Thoracic aorta (tissue), 2 donors: ENCODE measurements around the gene HEPACAM. TPM values are rescaled to one million over a fixed set of nuclear protein-coding genes. Genes with fewer than 3 reads are reported as not detected.

Source experiments
- ATAC-seq: fragments of 150-250 bp; one replicate; pipeline ENCODE4 v1.8.0; 2017; ENCODE audit warnings: low read depth; ENCODE audit not compliant: insufficient number of reproducible peaks, low FRiP score
- DNase-seq: peaks from one replicate; pipeline ENCODE4 v3.0.0-alpha.2; 2020; ENCODE audit warnings: low spot score
- H3K27ac ChIP-seq, 2 donors: fragments of 200-600 bp; sonication (generic); 1 replicate in 1 of 2; 2 replicates in 1 of 2; pipeline ENCODE4 v1.5.1; 2016; ENCODE audit warnings: mild to moderate bottlenecking in 2 of 2, moderate library complexity in 2 of 2
- H3K27me3 ChIP-seq: fragments of 200-600 bp; sonication (generic); replicated peaks from 2 replicates; pipeline ENCODE4 v1.6.0; 2016; ENCODE audit warnings: mild to moderate bottlenecking; ENCODE audit not compliant: insufficient read depth
- H3K36me3 ChIP-seq: fragments of 200-600 bp; sonication (generic); one replicate; pipeline ENCODE4 v1.5.1; 2016
- H3K4me1 ChIP-seq, 2 donors: fragments of 200-600 bp; sonication (generic); 1 replicate in 1 of 2; 2 replicates in 1 of 2; pipeline versions ENCODE4 v1.5.1 to v1.6.0; 2016; ENCODE audit warnings: low read depth in 2 of 2, mild to moderate bottlenecking in 1 of 2; ENCODE audit not compliant: control insufficient read depth in 1 of 2
- H3K4me3 ChIP-seq: fragments of 200-600 bp; sonication (generic); 2 replicates; pipeline ENCODE4 v1.5.1; 2016; ENCODE audit warnings: mild to moderate bottlenecking
- H3K9me3 ChIP-seq: fragments of 200-600 bp; sonication (generic); 2 replicates; pipeline ENCODE4 v1.5.1; 2016
- CTCF ChIP-seq: fragments of 200-600 bp; sonication (generic); IDR thresholded peaks from one replicate; pipeline ENCODE4 v1.5.1; 2019; ENCODE audit warnings: antibody characterized with exemption
- total RNA-seq, 2 donors: library from RNA; depleted of rRNA; stranded (reverse); fragments of >200 nt; gene quantifications; one replicate each; pipeline versions ENCODE4 v1.1.0 to v1.2.3, GENCODE V29; 2016

HEPACAM gene
- total RNA-seq, 2 donors from 2014 or later, result 0.49 to 1.2 TPM

GRCh38 chr11:124877631-124877909, 58.3 kb downstream of the HEPACAM start:
- H3K36me3 ChIP-seq, result no peaks in the 10 kb centered on the region
- peak overlapping the region; percentile 72 for H3K4me3 ChIP-seq
- H3K27me3 ChIP-seq, result no peaks in the 10 kb centered on the region
- DNase-seq (no peak), ATAC-seq (no peak)
- H3K27ac ChIP-seq, result no peak overlapping the region
- no peak for TF ChIP-seq CTCF
- no peaks in the 10 kb centered on the region for H3K9me3 ChIP-seq
- H3K4me1 ChIP-seq, result peaks cover 0 to 14% of the 10 kb centered on the region in 2 donors

DNA sequence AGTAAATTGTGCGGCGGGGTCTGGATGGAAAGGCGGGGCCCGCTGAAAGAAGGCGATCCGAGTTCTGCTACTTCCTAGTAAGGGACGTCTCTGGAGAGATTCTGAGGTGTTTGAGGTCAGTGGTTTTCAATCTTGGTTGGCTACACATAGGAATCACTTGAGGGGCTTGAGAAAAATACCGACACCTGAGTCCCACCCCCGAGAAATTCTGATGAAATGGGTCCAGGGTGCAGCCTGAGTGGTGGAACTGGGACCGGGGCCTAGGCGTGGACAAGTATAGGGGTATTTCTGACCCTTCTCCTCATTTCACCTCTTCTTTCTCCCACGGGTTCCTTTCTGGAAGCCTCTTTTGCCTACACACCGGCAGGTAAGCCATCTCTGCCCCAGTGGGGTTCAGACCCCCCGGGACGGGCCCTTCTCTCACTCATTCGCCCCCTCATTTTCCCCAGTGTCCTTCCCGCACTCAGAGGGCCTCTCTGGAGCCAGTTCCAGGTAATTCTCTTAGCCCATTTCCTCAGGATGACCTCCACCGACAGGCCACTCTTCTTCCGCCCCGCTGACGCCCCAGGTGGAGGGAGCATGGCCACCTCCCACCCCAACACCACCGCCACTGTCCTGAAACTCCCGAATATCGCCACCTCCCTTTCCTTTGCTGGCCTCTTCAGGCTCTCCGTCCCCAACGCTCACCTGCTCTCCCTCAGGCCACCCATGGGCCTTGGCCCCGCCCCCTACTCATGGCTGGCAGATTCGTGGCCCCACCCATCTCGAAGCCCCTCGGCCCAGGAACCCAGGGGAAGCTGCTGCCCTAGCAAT, 58.8 kb downstream of the HEPACAM start:
- Histone ChIP-seq H3K27me3 (no peaks in the 10 kb centered on the region), H3K36me3 (no peaks in the 10 kb centered on the region), H3K27ac (peak overlapping the region; percentile 63 to 86), H3K9me3 (no peaks in the 10 kb centered on the region), H3K4me3 (peak overlapping the region; percentile 72), H3K4me1 (peaks cover 0 to 14% of the 10 kb centered on the region in 2 donors)
- DNase-seq, result no peak
- TF ChIP-seq CTCF, result no peak
- ATAC-seq, result no peak

DNA sequence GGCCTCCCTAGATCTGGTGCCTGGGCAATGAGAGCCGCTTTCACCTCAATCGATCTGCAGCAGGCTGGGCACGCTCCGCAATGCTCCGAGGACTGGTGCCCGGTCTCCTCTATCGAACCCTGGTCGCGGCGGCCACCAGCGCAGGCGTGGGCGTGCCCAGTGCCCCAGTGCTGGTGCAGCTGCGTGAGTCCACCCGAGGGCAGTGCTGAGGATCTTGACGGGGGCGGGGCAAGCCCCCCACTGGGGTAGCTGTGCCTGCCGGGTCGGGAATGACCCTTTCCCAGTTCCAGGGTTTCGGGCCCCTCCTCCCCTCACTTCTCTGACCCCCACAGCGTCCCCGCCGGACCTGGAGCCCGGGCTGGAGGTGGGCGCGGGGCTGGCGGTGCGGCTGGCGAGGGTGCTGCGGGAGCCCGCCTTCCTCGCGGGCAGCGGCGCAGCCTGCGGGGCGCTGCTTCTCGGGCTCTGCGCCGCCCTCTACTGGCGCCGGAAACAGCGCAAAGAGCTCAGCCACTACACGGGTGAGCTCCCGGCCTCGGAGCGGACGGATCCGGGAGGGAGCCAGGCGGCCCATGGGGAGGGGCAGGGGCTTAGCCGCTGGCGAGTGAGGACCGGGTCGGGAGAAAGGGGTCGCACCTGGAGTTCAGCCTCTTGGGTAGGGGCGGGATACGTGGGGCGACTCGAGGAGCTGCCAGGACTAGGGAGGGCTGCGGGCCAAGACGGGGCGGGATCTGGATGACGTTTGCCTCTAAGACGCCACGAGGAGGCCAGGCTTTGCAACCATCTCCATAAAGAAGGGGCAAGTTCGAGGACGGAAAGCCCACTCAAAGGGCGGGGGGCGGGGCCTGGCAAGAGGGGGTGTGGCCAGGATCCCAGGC, 59.7 kb downstream of the HEPACAM start:
- DNase-seq (peak; percentile 59), ATAC-seq (peak; percentile 73)
- peak overlapping the region; percentile 72 for H3K4me3 ChIP-seq
- no peaks in the 10 kb centered on the region for H3K9me3 ChIP-seq
- H3K27ac ChIP-seq, result peak overlapping the region; percentile 63 to 86
- peak; percentile 60 for TF ChIP-seq CTCF
- no peaks in the 10 kb centered on the region for H3K36me3 ChIP-seq
- peaks cover 0 to 14% of the 10 kb centered on the region in 2 donors for H3K4me1 ChIP-seq
- H3K27me3 ChIP-seq, result no peaks in the 10 kb centered on the region

GRCh38 chr11:124875401-124875800, 60.4 kb downstream of the HEPACAM start:
- H3K27ac ChIP-seq, result no peak overlapping the region
- DNase-seq, result no peak
- H3K9me3 ChIP-seq, result no peaks in the 10 kb centered on the region
- H3K4me3 ChIP-seq, result no peak overlapping the region
- peaks cover 0 to 14% of the 10 kb centered on the region in 2 donors for H3K4me1 ChIP-seq
- ATAC-seq, result no peak
- no peak for TF ChIP-seq CTCF
- H3K27me3 ChIP-seq, result no peaks in the 10 kb centered on the region
- no peaks in the 10 kb centered on the region for H3K36me3 ChIP-seq

DNA sequence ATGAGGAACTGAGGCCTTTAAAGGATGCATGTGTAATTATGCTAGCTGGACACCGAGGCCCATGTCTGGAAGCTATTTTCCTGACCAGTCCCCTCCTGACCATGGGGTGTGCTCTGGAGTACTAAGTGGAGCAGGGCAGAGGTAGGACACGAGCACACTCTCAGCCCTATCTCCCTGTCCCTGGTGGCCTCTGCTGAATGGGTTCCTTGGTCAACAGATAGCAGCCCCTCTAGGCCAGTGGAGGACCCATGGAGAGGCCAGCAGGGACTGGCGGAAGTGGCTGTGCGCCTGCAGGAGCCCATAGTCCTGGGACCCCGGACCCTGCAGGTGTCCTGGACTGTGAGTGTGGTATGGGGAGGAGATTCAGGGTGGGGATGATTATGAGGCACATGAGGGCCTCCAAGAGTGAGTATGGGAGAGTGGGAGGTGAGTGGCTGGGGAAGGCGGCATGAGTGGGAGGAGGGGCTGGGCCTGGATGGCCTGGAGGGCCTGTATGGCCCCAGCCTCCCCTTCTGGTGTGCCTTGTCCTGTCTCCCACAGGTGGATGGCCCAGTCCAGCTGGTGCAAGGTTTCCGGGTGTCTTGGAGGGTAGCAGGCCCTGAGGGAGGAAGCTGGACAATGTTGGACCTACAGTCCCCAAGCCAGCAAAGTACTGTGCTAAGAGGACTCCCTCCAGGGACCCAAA, 61.1 kb downstream of the HEPACAM start:
- Histone ChIP-seq H3K4me1 (peaks cover 0 to 14% of the 10 kb centered on the region in 2 donors), H3K9me3 (no peaks in the 10 kb centered on the region), H3K27me3 (no peaks in the 10 kb centered on the region), H3K4me3 (no peak overlapping the region), H3K27ac (no peak overlapping the region), H3K36me3 (no peaks in the 10 kb centered on the region)
- ATAC-seq (no peak), DNase-seq (no peak)
- TF ChIP-seq CTCF, result no peak
